ENCODE results near the gene PTAFR. TPM values are rescaled to one million over a fixed set of nuclear protein-coding genes. Genes with fewer than 3 reads are reported as not detected.

The PTAFR gene
- total and polyA plus RNA-seq, 2 of the 8 experiments (the other 6 are each of a cell fraction or from before 2014, with no cell fraction given) = 1.2 to 4.9 TPM

DNA sequence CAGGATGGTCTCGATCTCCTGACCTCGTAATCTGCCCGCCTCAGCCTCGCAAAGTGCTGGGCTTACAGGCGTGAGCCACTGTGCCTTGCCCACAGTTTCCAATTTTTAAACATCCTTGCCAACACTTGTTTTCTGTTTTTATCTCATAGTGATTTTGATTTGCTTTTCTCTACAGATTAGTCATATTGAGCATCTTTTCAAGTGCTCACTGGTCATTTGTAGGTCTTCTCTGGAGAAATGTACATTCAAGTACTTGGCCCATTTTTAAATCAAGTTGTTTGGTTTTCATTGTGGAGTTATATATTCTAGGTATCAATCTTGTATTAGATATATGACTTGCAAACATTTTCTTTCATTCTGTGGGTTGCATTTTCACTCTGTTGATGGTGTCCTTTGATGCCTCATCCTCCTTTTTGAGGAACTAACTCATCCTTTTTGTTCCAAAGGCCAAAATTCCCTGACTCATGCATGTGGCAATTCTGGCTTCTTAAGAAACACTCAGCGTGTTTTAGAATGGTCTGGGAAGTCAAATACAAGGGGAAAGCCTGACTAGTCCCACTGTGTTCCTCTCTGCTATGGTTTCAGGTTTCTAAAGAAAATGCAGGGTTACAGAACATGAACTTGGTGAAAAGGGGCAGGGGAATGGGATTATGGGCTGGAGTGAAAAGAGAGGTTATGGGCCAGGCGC, 37.3 kb downstream of the PTAFR start (continued):
- no peak for TF ChIP-seq ZNF274 (IDR thresholded peaks at IDR 0.05; ENCODE audit: borderline replicate concordance, extremely low read depth, low read length)
